HEK293T (cell line): ENCODE results near the gene RAB3IL1.

ENCODE experiments used
- CTCF ChIA-PET: fragments of 350-600 bp; formaldehyde crosslinking; extraction: SDS; loops from one replicate; lab custom pipeline; 2021; ENCODE audit warnings: antibody characterized with exemption, inconsistent platforms; lab: Yijun Ruan, JAX
- POLR2A ChIA-PET: fragments of 350-600 bp; formaldehyde crosslinking; extraction: SDS; loops from one replicate; lab custom pipeline; 2020; ENCODE audit warnings: antibody characterized with exemption, inconsistent platforms; lab: Yijun Ruan, JAX
- DNase-seq: peaks from one replicate; pipeline ENCODE4 v3.0.0; 2012; ENCODE audit warnings: mixed read lengths; ENCODE audit errors: extremely low spot score
- ARNT ChIP-seq: fragments of 450-650 bp; IDR thresholded peaks from 2 replicates; pipeline ENCODE4 v1.6.1; 2017; ENCODE audit warnings: mild to moderate bottlenecking
- BHLHE40 ChIP-seq: fragments of 450-650 bp; IDR thresholded peaks from 2 replicates; pipeline ENCODE4 v1.6.1; 2016; ENCODE audit warnings: mild to moderate bottlenecking, moderate library complexity, borderline replicate concordance
- CTBP1 ChIP-seq: fragments of 450-650 bp; IDR thresholded peaks from 2 replicates; pipeline ENCODE4 v1.6.1; 2016; ENCODE audit warnings: borderline replicate concordance
- ELF4 ChIP-seq: fragments of 450-650 bp; IDR thresholded peaks from 2 replicates; pipeline ENCODE4 v1.6.1; 2017; ENCODE audit warnings: antibody characterized with exemption
- FOXK2 ChIP-seq: fragments of 450-650 bp; IDR thresholded peaks from 2 replicates; pipeline ENCODE4 v1.6.1; 2016; ENCODE audit warnings: mild to moderate bottlenecking
- FOXM1 ChIP-seq: fragments of 450-650 bp; IDR thresholded peaks from 2 replicates; pipeline ENCODE4 v1.6.1; 2017; ENCODE audit warnings: mild to moderate bottlenecking, borderline replicate concordance
- HDGF ChIP-seq: fragments of 450-650 bp; IDR thresholded peaks from 2 replicates; pipeline ENCODE4 v1.6.1; 2017; ENCODE audit warnings: antibody characterized with exemption, borderline replicate concordance
- L3MBTL2 ChIP-seq: fragments of 450-650 bp; conservative IDR thresholded peaks from 2 replicates; pipeline ENCODE4 v1.6.1; 2016; ENCODE audit warnings: mild to moderate bottlenecking
- LEF1 ChIP-seq: fragments of 450-650 bp; IDR thresholded peaks from 2 replicates; pipeline ENCODE4 v1.6.1; 2017; ENCODE audit warnings: mild to moderate bottlenecking, borderline replicate concordance
- NFRKB ChIP-seq: fragments of 450-650 bp; IDR thresholded peaks from 2 replicates; pipeline ENCODE4 v1.6.1; 2016; ENCODE audit warnings: mild to moderate bottlenecking, moderate library complexity
- SP1 ChIP-seq: fragments of 450-650 bp; IDR thresholded peaks from 2 replicates; pipeline ENCODE4 v1.6.1; 2017
- SUZ12 ChIP-seq: fragments of 450-650 bp; IDR thresholded peaks from 2 replicates; pipeline ENCODE4 v1.6.1; 2016; ENCODE audit warnings: mild to moderate bottlenecking
- TARDBP ChIP-seq: fragments of 450-650 bp; IDR thresholded peaks from 2 replicates; pipeline ENCODE4 v1.6.1; 2016
- ZNF384 ChIP-seq: fragments of 450-650 bp; IDR thresholded peaks from 2 replicates; pipeline ENCODE4 v1.6.1; 2016
- TF ChIP-seq, protein P1 (sequence below): fragments of 450-650 bp; IDR thresholded peaks from 2 replicates; pipeline ENCODE4 v1.6.1; 2016

The RAB3IL1 gene

DNA sequence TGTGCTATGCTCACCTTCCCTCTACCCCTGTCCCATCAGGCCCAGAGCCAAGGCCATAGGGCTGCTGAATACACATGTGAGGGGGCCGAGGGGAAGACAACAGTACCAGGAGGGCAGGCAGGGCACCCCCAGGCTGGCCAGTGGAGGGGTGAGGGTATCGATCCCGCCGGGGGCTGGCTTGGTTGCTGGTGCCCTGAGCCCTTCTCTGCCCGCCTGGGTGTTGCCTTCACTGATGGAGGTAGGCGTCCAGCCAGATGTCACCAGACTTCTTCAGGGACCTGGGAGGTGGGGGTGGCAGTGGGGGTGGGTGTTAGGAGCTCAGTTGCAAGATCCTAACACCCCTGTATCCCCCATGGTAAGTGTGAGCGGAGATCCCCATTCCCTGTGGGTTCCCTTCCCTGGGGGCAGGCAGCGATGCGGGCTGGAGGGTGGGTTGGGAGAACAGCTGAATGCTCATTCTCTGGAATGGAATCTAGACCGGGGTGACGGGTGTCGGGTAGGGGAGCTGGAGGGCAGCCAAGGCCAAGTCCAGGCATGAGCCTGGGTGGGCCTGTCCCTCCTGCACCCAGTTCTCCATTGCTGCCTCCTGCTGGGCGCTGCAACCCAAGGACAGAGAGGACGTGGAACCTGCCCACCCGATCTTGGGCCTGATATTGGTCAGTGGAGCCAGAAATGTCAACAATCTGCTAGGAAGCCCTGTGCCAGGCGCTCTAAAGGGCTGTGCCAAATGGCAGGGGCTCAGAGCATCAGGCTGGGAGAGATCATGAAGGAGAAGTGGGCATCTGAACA is 43.6 kb downstream of the RAB3IL1 start:
- ChIA-PET POLR2A (interaction anchor here (1.4 kb wide), 1 partner anchor 76 kb away, joined by 3 read pairs; the partner anchor contains the start of gene BEST1), CTCF (interaction anchor here (0.6 to 1.0 kb wide), 2 partner anchors 8 to 190 kb away, joined by 3 to 4 read pairs; no protein-coding TSS in a partner anchor)
- no peak for DNase-seq
- TF ChIP-seq ARNT: no peak
- no peak for TF ChIP-seq BHLHE40
- no peak for TF ChIP-seq FOXK2
- TF ChIP-seq, protein P1, sequence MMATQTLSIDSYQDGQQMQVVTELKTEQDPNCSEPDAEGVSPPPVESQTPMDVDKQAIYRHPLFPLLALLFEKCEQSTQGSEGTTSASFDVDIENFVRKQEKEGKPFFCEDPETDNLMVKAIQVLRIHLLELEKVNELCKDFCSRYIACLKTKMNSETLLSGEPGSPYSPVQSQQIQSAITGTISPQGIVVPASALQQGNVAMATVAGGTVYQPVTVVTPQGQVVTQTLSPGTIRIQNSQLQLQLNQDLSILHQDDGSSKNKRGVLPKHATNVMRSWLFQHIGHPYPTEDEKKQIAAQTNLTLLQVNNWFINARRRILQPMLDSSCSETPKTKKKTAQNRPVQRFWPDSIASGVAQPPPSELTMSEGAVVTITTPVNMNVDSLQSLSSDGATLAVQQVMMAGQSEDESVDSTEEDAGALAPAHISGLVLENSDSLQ: no peak
- no peak for TF ChIP-seq ELF4
- TF ChIP-seq FOXM1: no peak

DNA sequence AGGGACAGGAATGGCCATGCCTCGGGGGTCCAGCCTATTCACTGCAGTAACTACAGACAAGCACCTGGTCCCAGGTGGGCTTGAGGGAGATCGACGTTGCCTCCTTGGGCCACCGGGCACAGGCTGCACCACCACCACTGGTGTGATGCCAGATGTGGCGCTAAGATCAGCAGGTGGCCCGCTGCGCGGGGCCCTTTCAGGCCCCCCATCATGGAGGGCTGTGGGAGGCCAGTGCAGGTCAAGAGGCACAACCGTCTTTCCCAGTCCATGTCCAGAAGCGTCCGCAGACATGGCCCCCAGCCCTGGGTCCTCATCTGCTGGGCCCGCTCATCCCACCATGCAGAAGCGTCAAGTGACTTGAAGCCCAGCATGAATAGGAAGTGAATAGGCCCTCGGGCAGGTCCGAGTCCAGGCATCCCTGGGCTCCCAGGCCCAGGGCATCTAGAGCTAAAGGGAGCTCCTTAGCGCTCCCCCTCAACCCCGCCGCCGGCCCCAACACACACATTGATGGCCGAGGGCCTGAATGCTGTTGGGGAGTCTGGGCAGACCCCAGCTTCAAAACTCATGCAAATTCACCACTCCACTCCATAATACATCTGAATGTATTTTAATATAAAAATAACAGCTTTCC is 44.3 kb downstream of the RAB3IL1 start:
- ChIA-PET CTCF (interaction anchor here (0.6 to 1.1 kb wide), 3 partner anchors 8 to 191 kb away, joined by 3 to 4 read pairs (median 3); no protein-coding TSS in a partner anchor), POLR2A (no interaction called here)
- TF ChIP-seq TARDBP (no peak), SP1 (no peak), CTBP1 (no peak), BHLHE40 (no peak)
- DNase-seq: no peak

DNA sequence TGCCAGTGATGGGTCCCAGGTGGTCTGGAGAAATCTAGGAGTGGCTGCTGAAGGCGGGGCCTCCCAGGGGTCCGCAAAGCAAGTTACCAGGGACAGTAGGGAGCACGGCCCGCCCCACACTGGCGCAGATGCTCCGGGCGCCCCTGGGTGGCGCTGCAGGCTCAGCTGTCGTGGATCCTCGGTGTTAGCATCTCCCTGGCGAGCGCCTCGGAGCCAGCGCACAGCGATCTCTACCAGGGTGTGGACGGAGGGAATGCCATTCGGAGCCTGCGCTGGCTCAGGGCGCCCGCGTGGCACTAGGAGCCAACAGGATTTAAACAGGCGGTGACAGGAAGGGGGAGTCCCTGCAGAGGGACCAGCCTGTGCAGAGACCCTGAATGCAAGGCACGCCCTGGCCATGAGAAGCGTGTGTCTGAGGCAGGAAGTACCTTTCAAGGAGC is 46.2 kb downstream of the RAB3IL1 start:
- CTCF ChIA-PET: interaction anchor here (0.7 to 2.6 kb wide), 8 partner anchors 10 to 236 kb away, joined by 4 to 19 read pairs (median 8); no protein-coding TSS in a partner anchor
- peak; percentile 91 for DNase-seq
- no peak for TF ChIP-seq SUZ12
- TF ChIP-seq FOXK2: no peak
- no peak for TF ChIP-seq HDGF
- TF ChIP-seq CTBP1: no peak
- no peak for TF ChIP-seq TARDBP
- TF ChIP-seq, protein P1: no peak
- POLR2A ChIA-PET: no interaction called here

DNA sequence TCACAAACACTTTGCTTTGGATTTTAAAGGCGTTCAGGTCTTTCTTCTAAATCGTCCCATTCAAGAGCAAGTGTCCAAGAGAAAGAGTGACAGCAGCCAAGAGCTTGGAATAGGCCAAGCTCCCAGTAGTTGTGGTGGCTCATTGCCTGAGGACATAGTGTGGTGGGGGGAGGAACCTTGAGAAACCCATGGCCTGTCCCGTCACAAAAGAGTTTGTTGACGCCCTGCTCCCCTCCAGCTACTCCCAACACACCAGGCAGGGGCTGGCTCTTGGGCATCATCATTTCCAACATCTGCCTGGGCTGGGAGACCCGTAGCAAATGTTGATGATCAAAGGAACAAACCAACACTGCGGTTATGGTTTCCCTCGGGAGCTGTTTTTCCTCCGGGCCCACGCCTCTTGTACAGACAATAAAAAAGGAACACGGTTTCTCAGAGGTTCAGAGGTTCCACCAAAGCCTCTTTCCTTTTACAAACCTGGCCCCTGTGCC is 46.8 kb downstream of the RAB3IL1 start:
- TF ChIP-seq, protein P1: no peak
- DNase-seq: no peak
- CTCF ChIA-PET: interaction anchor here (0.6 to 2.6 kb wide), 10 partner anchors 11 to 237 kb away, joined by 3 to 19 read pairs (median 6); no protein-coding TSS in a partner anchor
- POLR2A ChIA-PET: no interaction called here

DNA sequence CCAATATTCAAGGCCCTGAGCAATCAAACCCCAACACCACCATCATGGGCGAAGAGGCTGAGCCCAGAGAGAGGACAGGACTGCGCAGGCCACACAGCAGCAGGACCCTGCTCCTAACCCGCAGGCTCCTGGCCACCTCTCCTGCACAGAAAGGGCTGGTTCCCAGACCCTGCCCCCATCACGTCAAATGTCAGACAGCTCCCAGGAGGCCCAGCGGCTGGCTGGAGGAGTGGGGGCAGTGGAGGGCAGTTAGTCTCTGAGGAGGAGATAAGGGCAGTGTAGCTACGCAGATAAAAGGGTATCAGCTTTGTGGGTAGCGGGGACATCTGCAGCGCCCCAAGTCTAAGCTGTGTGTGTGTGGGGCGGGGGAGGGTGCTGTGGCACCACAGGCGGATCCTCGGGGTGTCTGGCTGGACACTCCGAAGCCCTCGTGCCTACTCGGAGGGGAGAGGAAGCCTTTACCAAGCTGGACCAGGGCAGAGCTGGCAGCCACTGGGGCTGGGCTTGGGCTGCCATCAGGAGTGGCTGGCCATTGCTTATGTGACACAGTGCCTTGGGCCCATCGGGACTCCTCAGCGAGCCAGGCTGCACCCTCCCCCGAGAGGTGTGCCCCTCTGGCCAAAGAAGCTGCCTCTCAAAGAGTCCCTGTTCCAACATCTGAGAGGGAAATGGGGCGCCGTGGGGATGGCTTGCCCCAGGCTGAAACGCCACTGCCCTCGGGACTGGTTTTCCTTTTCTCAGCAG is 47.5 kb downstream of the RAB3IL1 start:
- POLR2A ChIA-PET: no interaction called here
- CTCF ChIA-PET: interaction anchor here (0.6 to 2.6 kb wide), 9 partner anchors 12 to 237 kb away, joined by 3 to 19 read pairs (median 8); no protein-coding TSS in a partner anchor
- no peak for TF ChIP-seq FOXK2
- TF ChIP-seq NFRKB: no peak
- no peak for TF ChIP-seq L3MBTL2
- no peak for TF ChIP-seq SP1
- TF ChIP-seq, protein P1: no peak
- TF ChIP-seq ELF4: no peak
- no peak for TF ChIP-seq TARDBP
- no peak for TF ChIP-seq ARNT
- no peak for TF ChIP-seq SUZ12
- no peak for TF ChIP-seq CTBP1
- no peak for TF ChIP-seq LEF1
- TF ChIP-seq ZNF384: no peak

DNA sequence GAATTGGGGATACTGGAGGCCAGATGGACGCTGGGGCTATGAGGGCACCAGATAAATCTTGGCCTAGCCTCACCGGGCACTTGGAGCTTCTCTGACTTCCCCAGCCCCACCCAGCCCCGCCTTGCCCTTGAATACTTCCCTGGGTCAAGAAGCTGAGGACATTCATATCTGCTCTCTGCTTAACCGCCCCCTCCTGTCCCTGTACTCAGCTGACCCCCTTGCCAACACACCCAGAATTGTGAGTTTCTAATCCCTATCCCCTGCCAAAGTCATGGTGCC is 48.0 kb downstream of the RAB3IL1 start:
- no peak for TF ChIP-seq ZNF384
- no peak for TF ChIP-seq FOXM1
- TF ChIP-seq ARNT: no peak
- no peak for TF ChIP-seq LEF1
- ChIA-PET CTCF (interaction anchor here (0.7 to 2.6 kb wide), 4 partner anchors 30 to 238 kb away, joined by 4 to 19 read pairs (median 13); no protein-coding TSS in a partner anchor), POLR2A (no interaction called here)
- DNase-seq: no peak

More for the DNA sequence above, 47.5 kb downstream of the RAB3IL1 start:
- no peak for DNase-seq
